CD14-positive monocyte (primary cell): ENCODE results near the gene TNFAIP8L3. TPM values are rescaled to one million over a fixed set of nuclear protein-coding genes. Genes with fewer than 3 reads are reported as not detected.

Experiments used
- DNase-seq, 3 donors: peaks; one replicate each; pipeline ENCODE4 v3.0.0-alpha.2; 2011 to 2022
- H2AFZ ChIP-seq: 2 replicates; pipeline ENCODE4 v1.6.0; 2012; ENCODE audit warnings: mild to moderate bottlenecking, low read depth, low read length, inconsistent platforms; ENCODE audit not compliant: insufficient read depth, poor library complexity, severe bottlenecking
- H3K27ac ChIP-seq, 2 donors: 1 replicate in 1 of 2; 2 replicates in 1 of 2; pipeline ENCODE4 v1.5.1; 2012 to 2013; ENCODE audit warnings: low read length in 2 of 2, control low read depth in 1 of 2, inconsistent platforms in 1 of 2, low read depth in 1 of 2, mild to moderate bottlenecking in 1 of 2
- H3K27me3 ChIP-seq, 2 donors: one replicate each; pipeline versions ENCODE4 v1.6.0 to v1.6.1; 2011 to 2013; ENCODE audit warnings: low read length in 2 of 2; ENCODE audit not compliant: control insufficient read depth in 2 of 2, insufficient read depth in 2 of 2
- H3K36me3 ChIP-seq, 2 donors: replicated peaks in 1 of 2; 1 replicate in 1 of 2; 2 replicates in 1 of 2; pipeline versions ENCODE4 v1.5.1 to v1.6.1; 2012 to 2013; ENCODE audit warnings: low read length in 2 of 2, control low read depth in 1 of 2, inconsistent platforms in 1 of 2, mild to moderate bottlenecking in 1 of 2; ENCODE audit not compliant: insufficient read depth in 2 of 2, control insufficient read depth in 1 of 2
- H3K4me1 ChIP-seq, 2 donors: 1 replicate in 1 of 2; 2 replicates in 1 of 2; pipeline versions ENCODE4 v1.5.1 to v1.6.1; 2012 to 2013; ENCODE audit warnings: low read length in 2 of 2, control low read depth in 1 of 2, inconsistent platforms in 1 of 2, mild to moderate bottlenecking in 1 of 2, moderate library complexity in 1 of 2; ENCODE audit not compliant: insufficient read depth in 2 of 2, control insufficient read depth in 1 of 2
- H3K4me2 ChIP-seq: replicated peaks from 2 replicates; pipeline ENCODE3; 2012; ENCODE audit warnings: low read length, moderate library complexity, mild to moderate bottlenecking; ENCODE audit not compliant: poor library complexity, severe bottlenecking; ENCODE audit errors: extremely low read depth
- H3K4me3 ChIP-seq, 3 experiments: fragments of 200-600 bp in 1 of 3; sonication (generic) in 1 of 3; replicated peaks in 1 of 3; 1 replicate in 2 of 3; 2 replicates in 1 of 3; pipeline ENCODE4 v1.5.1; 2011 to 2013; ENCODE audit warnings: low read length in 3 of 3, mild to moderate bottlenecking in 3 of 3, control low read depth in 2 of 3, low read depth in 2 of 3, inconsistent platforms in 1 of 3, moderate library complexity in 1 of 3
- H3K79me2 ChIP-seq: 2 replicates; pipeline ENCODE4 v1.6.0; 2012; ENCODE audit warnings: mild to moderate bottlenecking, control low read depth, inconsistent platforms, low read length, moderate library complexity; ENCODE audit not compliant: insufficient read depth
- H3K9ac ChIP-seq: 2 replicates; pipeline ENCODE4 v1.6.0; 2017; ENCODE audit warnings: low read length, mild to moderate bottlenecking; ENCODE audit not compliant: insufficient read depth, poor library complexity, severe bottlenecking
- H3K9me3 ChIP-seq, 2 donors: replicated peaks in 1 of 2; 1 replicate in 1 of 2; 2 replicates in 1 of 2; pipeline versions ENCODE4 v1.5.1 to v1.6.1; 2012 to 2013; ENCODE audit warnings: low read length in 2 of 2, control low read depth in 1 of 2; ENCODE audit not compliant: control insufficient read depth in 1 of 2, insufficient read depth in 1 of 2
- H4K20me1 ChIP-seq: 2 replicates; pipeline ENCODE4 v1.6.0; 2012; ENCODE audit warnings: mild to moderate bottlenecking, low read length, control low read depth, moderate library complexity; ENCODE audit not compliant: insufficient read depth
- H3K27ac Mint-ChIP-seq, 7 donors: one replicate each; pipeline ENCODE4 v1.8.0; 2020; ENCODE audit warnings: mild to moderate bottlenecking in 7 of 7, mixed read lengths in 7 of 7, moderate library complexity in 6 of 7, inconsistent platforms in 2 of 7
- H3K27me3 Mint-ChIP-seq, 3 donors: one replicate each; pipeline ENCODE4 v1.8.0; 2021 to 2022; ENCODE audit warnings: low read depth in 3 of 3, mild to moderate bottlenecking in 3 of 3, mixed read lengths in 3 of 3, moderate library complexity in 3 of 3, inconsistent platforms in 1 of 3
- H3K36me3 Mint-ChIP-seq, 2 donors: one replicate each; pipeline ENCODE4 v1.8.0; 2020; ENCODE audit warnings: mixed read lengths in 2 of 2, inconsistent platforms in 1 of 2, mild to moderate bottlenecking in 1 of 2
- H3K4me1 Mint-ChIP-seq: one replicate; pipeline ENCODE4 v1.8.0; 2020; ENCODE audit warnings: mild to moderate bottlenecking, mixed read lengths
- H3K4me3 Mint-ChIP-seq, 2 donors: one replicate each; pipeline ENCODE4 v1.8.0; 2020; ENCODE audit warnings: mild to moderate bottlenecking in 2 of 2, mixed read lengths in 2 of 2, moderate library complexity in 1 of 2
- H3K9me3 Mint-ChIP-seq, 7 donors: one replicate each; pipeline ENCODE4 v1.8.0; 2020 to 2022; ENCODE audit warnings: mixed read lengths in 7 of 7, mild to moderate bottlenecking in 6 of 7, moderate library complexity in 6 of 7, inconsistent platforms in 2 of 7
- CTCF ChIP-seq: fragments of 200-600 bp; IDR thresholded peaks from one replicate; pipeline ENCODE4 v1.8.0; 2022; ENCODE audit warnings: antibody characterized with exemption, mild to moderate bottlenecking
- WGBS: methylation state at CpG from one replicate; pipeline ENCODE4 v1.1.5; 2013; ENCODE audit warnings: missing lambda C conversion rate; ENCODE audit not compliant: insufficient coverage; 5-methylcytosine and 5-hydroxymethylcytosine counted together
- intact Hi-C, 2 donors: fragments of 100-400 bp; cut with micrococcal nuclease; formaldehyde crosslinking; loops; one replicate each; pipeline versions ENCODE4 v1.15.0 to v1.15.1; 2023
- polyA plus RNA-seq, 3 donors: library from polyadenylated mRNA; depleted of rRNA in 1 of 3; unstranded in 2 of 3; stranded (reverse) in 1 of 3; fragments of 300-500 nt in 2 of 3; fragments of >200 nt in 1 of 3; fragmentation: Illumina TruSeq in 2 of 3; gene quantifications; 1 replicate in 2 of 3; 2 replicates in 1 of 3; pipeline ENCODE4 v1.2.3, GENCODE V29; 2012 to 2021

The TNFAIP8L3 gene
- polyA plus RNA-seq, 3 donors: not detected

GRCh38 chr15:51108933-51109550 lies 14.3 kb upstream of the TNFAIP8L3 start:
- H3K4me1 Mint-ChIP-seq: no peaks in the 10 kb centered on the region
- Histone ChIP-seq H3K9me3 (no peaks in the 10 kb centered on the region), H3K27me3 (peaks cover 6 to 11% of the 10 kb centered on the region in 2 donors), H2AFZ (no peak overlapping the region), H3K36me3 (no peaks in the 10 kb centered on the region), H3K79me2 (no peaks in the 10 kb centered on the region), H4K20me1 (no peaks in the 10 kb centered on the region), H3K4me1 (no peaks in the 10 kb centered on the region), H3K4me3 (no peak overlapping the region), H3K4me2 (no peak overlapping the region), H3K9ac (no peak overlapping the region), H3K27ac (no peak overlapping the region)
- DNase-seq: no peak
- intact Hi-C loops: no loop called here
- no peak overlapping the region for H3K4me3 Mint-ChIP-seq
- H3K9me3 Mint-ChIP-seq: peaks cover 0 to 6% (median 0%) of the 10 kb centered on the region in 7 donors
- H3K27ac Mint-ChIP-seq: no peak overlapping the region
- H3K36me3 Mint-ChIP-seq: no peaks in the 10 kb centered on the region
- WGBS: 100% methylated on average over 1 of the region's 3 CpGs
- TF ChIP-seq CTCF: no peak
- H3K27me3 Mint-ChIP-seq: peaks cover 12 to 21% (median 19%) of the 10 kb centered on the region in 3 donors

- no peaks in the 10 kb centered on the region for H4K20me1 ChIP-seq
- no peak overlapping the region for H2AFZ ChIP-seq
- peaks cover 0 to 7% (median 0%) of the 10 kb centered on the region in 7 donors for H3K9me3 Mint-ChIP-seq
- H3K27ac ChIP-seq: no peak overlapping the region
- no peak overlapping the region for H3K4me3 ChIP-seq
- no peaks in the 10 kb centered on the region for H3K9me3 ChIP-seq
- H3K4me3 Mint-ChIP-seq: no peak overlapping the region
- H3K27me3 Mint-ChIP-seq: peaks cover 10 to 29% (median 23%) of the 10 kb centered on the region in 3 donors
- H3K79me2 ChIP-seq: no peaks in the 10 kb centered on the region
- no peaks in the 10 kb centered on the region for H3K36me3 Mint-ChIP-seq
- H3K4me2 ChIP-seq: no peak overlapping the region
- no peak overlapping the region for H3K27ac Mint-ChIP-seq
- intact Hi-C loops: no loop called here
- H3K27me3 ChIP-seq: peaks cover 8 to 22% of the 10 kb centered on the region in 2 donors
- H3K4me1 Mint-ChIP-seq: no peaks in the 10 kb centered on the region
- H3K9ac ChIP-seq: no peak overlapping the region
- DNase-seq: no peak
- H3K4me1 ChIP-seq: no peaks in the 10 kb centered on the region
- TF ChIP-seq CTCF: no peak
- H3K36me3 ChIP-seq: no peaks in the 10 kb centered on the region
- WGBS: 100% methylated on average over 1 of the region's 3 CpGs
Measured at GRCh38 chr15:51107612-51108011, 12.9 kb upstream of the TNFAIP8L3 start.
